H1 (cell line): ENCODE data around the gene SNW1. TPM values are rescaled to one million over a fixed set of nuclear protein-coding genes. Genes with fewer than 3 reads are reported as not detected.

ENCODE experiments used
- E2F6 ChIP-seq: IDR thresholded peaks from 2 replicates; pipeline ENCODE4 v1.6.1; 2012; ENCODE audit warnings: inconsistent platforms
- KDM5A ChIP-seq: fragments of 200-600 bp; IDR thresholded peaks from 2 replicates; pipeline ENCODE4 v1.7.1; 2012; ENCODE audit warnings: mild to moderate bottlenecking, low read length, inconsistent platforms, mixed read lengths
- SIX5 ChIP-seq: IDR thresholded peaks from 2 replicates; pipeline ENCODE4 v1.6.1; 2011; ENCODE audit warnings: mild to moderate bottlenecking, low read depth, low read length
- SP1 ChIP-seq: IDR thresholded peaks from 2 replicates; pipeline ENCODE4 v1.6.1; 2011; ENCODE audit warnings: low read depth, low read length
- TAF1 ChIP-seq: IDR thresholded peaks from 2 replicates; pipeline ENCODE4 v1.6.1; 2011; ENCODE audit warnings: mild to moderate bottlenecking, low read depth, low read length
- TEAD4 ChIP-seq: IDR thresholded peaks from 2 replicates; pipeline ENCODE4 v1.6.1; 2012; ENCODE audit warnings: low read depth, low read length, inconsistent platforms, mixed read lengths
- polyA plus RNA-seq, 7 experiments: library from polyadenylated mRNA; depleted of rRNA in 3 of 7; stranded (reverse) in 5 of 7; unstranded in 2 of 7; fragments of >200 nt in 5 of 7; fragments of 200-250 nt in 2 of 7; gene quantifications; 1 replicate in 5 of 7; 2 replicates in 1 of 7; 4 replicates in 1 of 7; pipeline versions ENCODE4 v1.2.1 to v1.2.3, GENCODE V29; 2011 to 2013; ENCODE audit warnings: missing spikeins in 2 of 7, mixed read lengths in 2 of 7
- total RNA-seq: library from RNA; stranded (reverse); fragmentation: NEBNext Ultra II Directional; extraction: Animal tissue kit (Norgen Biotek cat#: 25700); gene quantifications from 2 replicates; pipeline ENCODE4 v1.2.1, GENCODE V29; 2021

Gene SNW1
- total and polyA plus RNA-seq, 2 of the 8 experiments (the other 6 are each of a cell fraction or from before 2014, with no cell fraction given), result 13.2 to 79.2 TPM

- TF ChIP-seq SP1, result no peak
- no peak for TF ChIP-seq TAF1
- TF ChIP-seq SIX5, result no peak
- TF ChIP-seq E2F6, result no peak
- no peak for TF ChIP-seq TEAD4
- no peak for TF ChIP-seq KDM5A
Measured at GRCh38 chr14:77691259-77691658, 69.7 kb downstream of the SNW1 start (continued).
